WI38 (cell line): ENCODE data around the gene PRXL2B.

Experiments used
- H3K4me3 ChIP-seq: 2 replicates; pipeline ENCODE4 v1.5.1; 2011; ENCODE audit warnings: low read depth, mild to moderate bottlenecking, control low read depth, low read length
- TF ChIP-seq, protein P1 (sequence below): IDR thresholded peaks from 2 replicates; pipeline ENCODE4 v1.5.1; 2012; ENCODE audit warnings: low read depth, mild to moderate bottlenecking, control low read depth, low read length

Gene PRXL2B

DNA sequence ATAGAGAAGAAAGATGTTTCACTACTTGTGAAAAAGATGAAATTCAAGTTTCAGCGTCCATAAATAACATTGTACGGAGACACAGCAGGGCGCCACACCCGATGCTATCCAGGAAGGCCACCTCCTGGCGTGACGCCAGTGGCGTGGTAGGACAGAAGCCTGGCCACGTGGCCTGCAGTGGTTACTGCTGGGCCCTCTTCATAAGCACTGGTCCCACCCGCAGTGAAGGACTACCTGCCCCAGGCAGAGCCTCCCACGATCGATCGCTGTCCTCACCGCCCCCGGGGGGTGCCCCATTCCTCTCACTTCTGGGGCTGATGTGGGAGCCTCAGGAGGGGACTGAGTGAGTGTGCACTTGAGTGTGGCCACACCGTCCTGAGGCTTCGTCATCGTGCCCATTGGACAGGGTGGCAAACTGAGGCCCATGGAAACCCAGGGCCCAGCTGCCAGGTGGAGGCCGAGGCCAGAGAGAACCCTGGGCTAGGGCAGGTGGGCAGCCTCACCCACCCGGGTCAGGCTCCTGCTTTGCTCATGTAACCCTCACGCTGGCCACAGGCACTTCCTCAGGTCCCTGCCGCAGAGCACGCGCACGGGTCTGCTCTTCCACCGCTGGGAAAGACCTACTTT, 44.8 kb upstream of the PRXL2B start:
- TF ChIP-seq, protein P1, sequence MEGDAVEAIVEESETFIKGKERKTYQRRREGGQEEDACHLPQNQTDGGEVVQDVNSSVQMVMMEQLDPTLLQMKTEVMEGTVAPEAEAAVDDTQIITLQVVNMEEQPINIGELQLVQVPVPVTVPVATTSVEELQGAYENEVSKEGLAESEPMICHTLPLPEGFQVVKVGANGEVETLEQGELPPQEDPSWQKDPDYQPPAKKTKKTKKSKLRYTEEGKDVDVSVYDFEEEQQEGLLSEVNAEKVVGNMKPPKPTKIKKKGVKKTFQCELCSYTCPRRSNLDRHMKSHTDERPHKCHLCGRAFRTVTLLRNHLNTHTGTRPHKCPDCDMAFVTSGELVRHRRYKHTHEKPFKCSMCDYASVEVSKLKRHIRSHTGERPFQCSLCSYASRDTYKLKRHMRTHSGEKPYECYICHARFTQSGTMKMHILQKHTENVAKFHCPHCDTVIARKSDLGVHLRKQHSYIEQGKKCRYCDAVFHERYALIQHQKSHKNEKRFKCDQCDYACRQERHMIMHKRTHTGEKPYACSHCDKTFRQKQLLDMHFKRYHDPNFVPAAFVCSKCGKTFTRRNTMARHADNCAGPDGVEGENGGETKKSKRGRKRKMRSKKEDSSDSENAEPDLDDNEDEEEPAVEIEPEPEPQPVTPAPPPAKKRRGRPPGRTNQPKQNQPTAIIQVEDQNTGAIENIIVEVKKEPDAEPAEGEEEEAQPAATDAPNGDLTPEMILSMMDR, result no peak
- no peak overlapping the region for H3K4me3 ChIP-seq

DNA sequence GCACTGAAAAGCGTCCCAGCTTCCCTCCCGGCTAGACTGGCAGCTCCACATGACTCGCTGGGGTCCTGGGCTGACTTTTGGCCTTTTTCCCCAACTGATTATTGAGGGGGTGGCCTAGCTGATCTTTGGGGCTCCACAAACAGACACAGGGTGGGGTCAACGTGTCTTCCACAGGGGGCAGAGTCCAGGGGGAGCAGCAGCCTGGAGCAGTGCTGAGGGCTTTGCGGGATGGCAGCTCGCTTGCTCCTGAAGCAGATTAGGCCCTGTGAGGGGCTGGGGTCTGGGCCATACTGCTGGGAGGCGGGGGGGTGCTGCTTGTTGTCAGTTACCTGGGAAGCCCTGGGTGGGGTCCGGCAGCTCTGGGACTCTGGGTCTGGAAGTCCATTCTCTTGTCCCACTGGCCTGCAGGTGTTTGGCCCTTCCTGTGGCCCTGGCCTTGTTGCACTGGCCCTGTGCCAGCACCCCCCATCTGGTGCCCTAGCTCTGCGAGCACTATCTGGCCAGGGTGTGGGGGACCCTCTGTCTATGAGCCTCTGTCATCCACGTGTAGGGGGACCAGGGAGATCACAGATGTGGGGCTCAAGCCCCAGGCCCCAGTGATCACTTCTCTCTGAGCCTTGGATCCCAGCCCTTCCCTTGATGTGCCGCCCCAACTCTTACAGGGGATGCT, 44.2 kb upstream of the PRXL2B start:
- TF ChIP-seq, protein P1, result no peak
- no peak overlapping the region for H3K4me3 ChIP-seq

DNA sequence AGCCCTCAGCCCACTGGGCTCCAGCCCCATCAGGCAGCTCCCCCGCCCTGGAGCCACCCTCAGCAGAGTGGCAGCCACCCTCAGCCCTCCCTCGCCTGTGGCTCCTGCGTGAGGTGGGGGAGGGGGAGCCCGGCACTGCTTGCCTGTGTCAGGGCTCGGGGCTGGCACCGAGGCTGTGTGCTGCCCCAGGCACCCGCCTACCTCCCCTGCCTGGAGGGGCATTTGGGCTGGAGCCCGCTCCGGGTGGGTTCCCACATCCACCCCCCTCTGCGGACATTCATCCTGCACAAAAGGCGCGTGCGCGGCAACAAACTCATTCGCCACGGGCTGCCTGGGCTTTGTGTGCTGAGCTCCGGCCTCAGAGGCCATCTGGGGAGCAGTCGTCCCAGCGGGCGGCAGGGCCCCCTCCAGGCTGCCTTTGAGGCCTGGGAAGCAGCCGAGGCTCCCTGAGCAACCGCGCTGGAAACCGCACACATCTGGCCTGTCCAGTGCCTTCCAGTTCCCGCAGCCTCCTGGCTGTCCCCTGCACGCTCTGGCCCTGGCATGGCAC, 43.0 kb upstream of the PRXL2B start:
- TF ChIP-seq, protein P1, result no peak
- no peak overlapping the region for H3K4me3 ChIP-seq

DNA sequence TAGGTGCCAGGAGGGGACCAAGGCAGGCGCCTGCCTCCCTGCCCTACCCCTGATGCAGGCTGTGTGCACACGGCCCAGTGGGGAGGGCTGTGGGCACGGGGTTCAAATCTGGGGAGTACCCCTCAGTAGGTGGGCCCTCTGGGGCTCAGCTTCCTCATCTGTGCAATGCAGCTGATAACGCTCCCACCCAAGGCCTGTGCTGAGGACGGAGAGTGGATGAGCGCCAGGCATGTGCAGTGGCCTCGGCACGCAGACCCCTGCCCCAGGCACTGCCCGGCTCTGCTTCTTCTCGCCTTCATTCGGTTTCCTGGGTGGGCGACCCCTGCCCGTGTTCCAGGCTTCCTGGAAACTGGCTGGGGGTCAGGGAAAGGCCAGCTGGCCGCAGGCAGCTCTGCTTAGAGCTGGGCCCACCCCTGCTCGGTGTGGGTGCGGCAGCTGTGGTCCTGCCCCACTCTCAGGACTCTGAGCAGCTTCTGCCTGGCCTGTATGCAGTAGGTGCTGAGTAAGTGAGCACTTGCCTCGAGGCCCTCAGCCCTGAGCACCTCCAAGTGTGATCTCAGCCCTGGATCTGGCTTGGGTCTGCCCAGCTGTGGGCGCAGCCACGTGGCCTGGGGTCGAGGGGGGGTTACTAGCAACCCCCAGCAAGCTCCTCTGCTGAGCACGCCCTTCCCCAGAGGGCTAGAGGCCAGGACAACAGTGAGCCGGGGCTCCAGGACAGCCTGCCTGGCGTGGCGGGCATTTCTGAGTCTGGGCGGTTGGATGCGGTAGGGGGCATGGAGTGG, 42.3 kb upstream of the PRXL2B start:
- no peak overlapping the region for H3K4me3 ChIP-seq
- TF ChIP-seq, protein P1, result no peak

DNA sequence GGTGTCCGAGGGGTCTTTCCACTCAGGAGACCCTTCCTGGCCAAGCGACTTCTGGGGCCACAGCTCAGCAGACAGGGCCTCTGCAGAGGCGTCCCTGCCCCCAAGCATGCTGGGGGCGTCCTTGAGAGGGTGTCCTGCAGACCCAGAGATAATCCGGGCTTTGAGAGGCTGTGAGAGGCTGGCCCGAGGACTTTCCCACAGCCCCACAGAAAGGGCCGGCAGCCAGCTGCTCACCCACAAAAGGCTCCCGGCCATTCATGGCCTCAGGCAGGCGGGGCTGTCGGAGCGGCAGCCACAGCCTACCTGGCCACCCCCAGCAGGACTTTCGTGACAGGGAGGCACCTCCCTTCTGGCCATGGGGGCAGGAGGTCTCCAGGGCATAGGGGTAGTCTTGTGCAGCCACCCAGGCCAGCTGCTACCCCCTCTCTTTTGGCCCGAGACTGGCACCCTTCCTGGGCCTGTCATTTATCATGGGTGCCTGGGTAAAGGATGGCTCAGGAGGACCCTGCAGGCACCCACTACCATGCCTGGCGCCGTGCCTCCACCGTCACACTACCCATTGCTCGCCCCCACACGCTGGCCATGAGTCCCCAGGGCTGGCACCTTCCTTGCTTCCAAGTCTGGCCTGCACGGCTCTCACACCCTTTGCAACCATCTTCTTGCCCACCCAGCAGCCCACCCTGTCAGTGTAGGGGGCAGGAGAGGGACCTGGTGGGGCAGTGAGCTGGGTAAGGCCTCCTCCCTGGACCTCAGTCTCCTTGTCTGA, 41.5 kb upstream of the PRXL2B start:
- no peak overlapping the region for H3K4me3 ChIP-seq
- TF ChIP-seq, protein P1, result no peak

DNA sequence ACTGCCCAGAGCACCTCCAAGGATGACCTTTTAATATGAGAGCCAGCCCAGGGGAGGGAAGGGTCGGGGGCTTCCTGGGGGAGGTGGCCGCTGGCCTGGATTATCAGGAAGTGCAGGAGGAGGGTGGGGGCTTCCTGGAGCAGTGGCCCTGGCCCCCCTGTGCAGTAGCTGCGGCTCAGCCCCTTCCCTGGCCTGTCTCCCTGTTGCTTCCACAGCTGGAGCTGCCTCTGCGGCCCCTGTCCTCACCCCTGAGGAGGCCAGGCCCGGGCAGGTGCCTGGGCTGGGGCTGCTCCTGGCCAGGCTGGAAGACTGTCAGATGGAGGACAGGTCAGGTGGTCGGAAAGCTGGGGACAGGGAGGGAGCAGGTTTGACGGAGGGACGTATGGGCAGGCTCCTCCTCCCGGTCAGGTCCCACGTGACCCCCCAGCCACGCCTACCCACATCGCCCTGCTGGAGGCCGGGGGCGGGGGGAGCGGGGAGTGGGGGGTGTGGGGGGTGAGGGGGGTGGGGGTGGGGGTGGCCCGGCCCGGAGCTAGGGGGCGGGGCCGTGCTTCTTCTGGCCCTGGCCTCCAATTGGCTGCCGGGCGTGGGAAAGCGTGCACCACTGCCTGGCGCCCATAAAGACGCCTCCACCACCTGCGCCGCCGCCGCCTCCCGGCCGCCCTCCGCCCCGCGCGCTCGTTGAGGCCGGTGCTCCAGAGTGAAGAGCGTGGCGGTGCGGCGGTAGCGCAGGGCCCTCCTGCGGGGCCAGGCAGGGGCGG, 40.6 kb upstream of the PRXL2B start:
- TF ChIP-seq, protein P1, result no peak
- peak overlapping the region; percentile 61 for H3K4me3 ChIP-seq
